ENCODE results near the gene OPRD1. TPM values are rescaled to one million over a fixed set of nuclear protein-coding genes. Genes with fewer than 3 reads are reported as not detected.
"Not testable (repeated sequence)": the region's sequence is repeated elsewhere in the genome, so short reads cannot be mapped to it uniquely, and the experiment has no call there.

The OPRD1 gene
- total and polyA plus RNA-seq, 4 donors = 0.28 to 1.4 (median 0.66) TPM

- DNase-seq (ENCODE audit: low read depth in 4 of 6, low spot score in 6 of 6); H3K27me3 ChIP-seq (ENCODE audit: control insufficient read depth, insufficient read depth, low read length); H3K4me1 ChIP-seq (ENCODE audit: control insufficient read depth, insufficient read depth, low read length); H3K27ac ChIP-seq (ENCODE audit: low read depth, low read length); H3K4me3 ChIP-seq (ENCODE audit: low read depth, low read length); H3K9me3 ChIP-seq (ENCODE audit: control insufficient read depth, insufficient read depth, low read length); H3K36me3 ChIP-seq (ENCODE audit: control insufficient read depth, insufficient read depth, low read length): not testable (repeated sequence)
- WGBS (ENCODE audit: insufficient coverage) = 92% methylated on average over 2 of the region's 7 CpGs
These were observed 42.4 kb downstream of the OPRD1 start for GRCh38 chr1:28854406-28854805.

- Histone ChIP-seq H3K4me3 (ENCODE audit: low read depth, low read length) (no peak overlapping the region), H3K9me3 (ENCODE audit: control insufficient read depth, insufficient read depth, low read length) (no peaks in the 10 kb centered on the region), H3K27me3 (ENCODE audit: control insufficient read depth, insufficient read depth, low read length) (peaks cover 2% of the 10 kb centered on the region), H3K27ac (ENCODE audit: low read depth, low read length) (no peak overlapping the region), H3K4me1 (ENCODE audit: control insufficient read depth, insufficient read depth, low read length) (peaks cover 4% of the 10 kb centered on the region), H3K36me3 (ENCODE audit: control insufficient read depth, insufficient read depth, low read length) (no peaks in the 10 kb centered on the region)
- 76% methylated on average over 7 of the region's 8 CpGs for WGBS (ENCODE audit: insufficient coverage)
- DNase-seq (ENCODE audit: low read depth in 4 of 6, low spot score in 6 of 6) = no peak
These were observed 43.1 kb downstream of the OPRD1 start for GRCh38 chr1:28855046-28855445.

- Histone ChIP-seq H3K27ac (ENCODE audit: low read depth, low read length) (no peak overlapping the region), H3K4me3 (ENCODE audit: low read depth, low read length) (no peak overlapping the region), H3K27me3 (ENCODE audit: control insufficient read depth, insufficient read depth, low read length) (peaks cover 2% of the 10 kb centered on the region), H3K36me3 (ENCODE audit: control insufficient read depth, insufficient read depth, low read length) (no peaks in the 10 kb centered on the region), H3K4me1 (ENCODE audit: control insufficient read depth, insufficient read depth, low read length) (peaks cover 4% of the 10 kb centered on the region), H3K9me3 (ENCODE audit: control insufficient read depth, insufficient read depth, low read length) (no peaks in the 10 kb centered on the region)
- WGBS (ENCODE audit: insufficient coverage) = 0% methylated on average over 3 of the region's 12 CpGs
- DNase-seq (ENCODE audit: low read depth in 4 of 6, low spot score in 6 of 6) = peak in 2 of 6 donors; percentile 43 to 53
These were observed 43.5 kb downstream of the OPRD1 start for GRCh38 chr1:28855469-28855951.

GRCh38 chr1:28855969-28856368 lies 44.0 kb downstream of the OPRD1 start:
- WGBS (ENCODE audit: insufficient coverage) = 60% methylated on average over 4 of the region's 7 CpGs
- no peak for DNase-seq (ENCODE audit: low read depth in 4 of 6, low spot score in 6 of 6)

GRCh38 chr1:28860332-28861073 lies 48.5 kb downstream of the OPRD1 start:
- Histone ChIP-seq H3K4me1 (ENCODE audit: control insufficient read depth, insufficient read depth, low read length) (peaks cover 1% of the 10 kb centered on the region), H3K36me3 (ENCODE audit: control insufficient read depth, insufficient read depth, low read length) (no peaks in the 10 kb centered on the region), H3K4me3 (ENCODE audit: low read depth, low read length) (no peak overlapping the region), H3K9me3 (ENCODE audit: control insufficient read depth, insufficient read depth, low read length) (no peaks in the 10 kb centered on the region), H3K27me3 (ENCODE audit: control insufficient read depth, insufficient read depth, low read length) (peaks cover 3% of the 10 kb centered on the region), H3K27ac (ENCODE audit: low read depth, low read length) (no peak overlapping the region)
- peak in 1 of 6 donors; percentile 16 for DNase-seq (ENCODE audit: low read depth in 4 of 6, low spot score in 6 of 6)
- WGBS (ENCODE audit: insufficient coverage) = 55% methylated on average over 2 of the region's 3 CpGs

More at GRCh38 chr1:28855969-28856368, 44.0 kb downstream of the OPRD1 start:
- Histone ChIP-seq H3K36me3 (ENCODE audit: control insufficient read depth, insufficient read depth, low read length) (no peaks in the 10 kb centered on the region), H3K4me1 (ENCODE audit: control insufficient read depth, insufficient read depth, low read length) (peaks cover 4% of the 10 kb centered on the region), H3K4me3 (ENCODE audit: low read depth, low read length) (no peak overlapping the region), H3K9me3 (ENCODE audit: control insufficient read depth, insufficient read depth, low read length) (no peaks in the 10 kb centered on the region), H3K27me3 (ENCODE audit: control insufficient read depth, insufficient read depth, low read length) (peaks cover 2% of the 10 kb centered on the region), H3K27ac (ENCODE audit: low read depth, low read length) (no peak overlapping the region)

GRCh38 chr1:28862571-28863403 lies 50.8 kb downstream of the OPRD1 start:
- Histone ChIP-seq H3K27ac (ENCODE audit: low read depth, low read length) (no peak overlapping the region), H3K36me3 (ENCODE audit: control insufficient read depth, insufficient read depth, low read length) (no peaks in the 10 kb centered on the region), H3K27me3 (ENCODE audit: control insufficient read depth, insufficient read depth, low read length) (peaks cover 2% of the 10 kb centered on the region), H3K4me3 (ENCODE audit: low read depth, low read length) (no peak overlapping the region), H3K9me3 (ENCODE audit: control insufficient read depth, insufficient read depth, low read length) (no peaks in the 10 kb centered on the region), H3K4me1 (ENCODE audit: control insufficient read depth, insufficient read depth, low read length) (no peaks in the 10 kb centered on the region)
- 87% methylated on average over 66 of the region's 66 CpGs for WGBS (ENCODE audit: insufficient coverage)
- DNase-seq (ENCODE audit: low read depth in 4 of 6, low spot score in 6 of 6) = no peak

GRCh38 chr1:28864695-28865094 lies 52.7 kb downstream of the OPRD1 start:
- Histone ChIP-seq H3K9me3 (ENCODE audit: control insufficient read depth, insufficient read depth, low read length) (no peaks in the 10 kb centered on the region), H3K4me1 (ENCODE audit: control insufficient read depth, insufficient read depth, low read length) (no peaks in the 10 kb centered on the region), H3K4me3 (ENCODE audit: low read depth, low read length) (no peak overlapping the region), H3K27me3 (ENCODE audit: control insufficient read depth, insufficient read depth, low read length) (peaks cover 2% of the 10 kb centered on the region), H3K36me3 (ENCODE audit: control insufficient read depth, insufficient read depth, low read length) (no peaks in the 10 kb centered on the region), H3K27ac (ENCODE audit: low read depth, low read length) (no peak overlapping the region)
- DNase-seq (ENCODE audit: low read depth in 4 of 6, low spot score in 6 of 6) = no peak
- WGBS (ENCODE audit: insufficient coverage) = no CpG with 5 or more reads among the region's 6 CpGs

- Histone ChIP-seq H3K36me3 (ENCODE audit: control insufficient read depth, insufficient read depth, low read length) (no peaks in the 10 kb centered on the region), H3K4me1 (ENCODE audit: control insufficient read depth, insufficient read depth, low read length) (no peaks in the 10 kb centered on the region), H3K9me3 (ENCODE audit: control insufficient read depth, insufficient read depth, low read length) (no peaks in the 10 kb centered on the region), H3K27me3 (ENCODE audit: control insufficient read depth, insufficient read depth, low read length) (peaks cover 2% of the 10 kb centered on the region), H3K4me3 (ENCODE audit: low read depth, low read length) (no peak overlapping the region), H3K27ac (ENCODE audit: low read depth, low read length) (no peak overlapping the region)
- DNase-seq (ENCODE audit: low read depth in 4 of 6, low spot score in 6 of 6) = no peak
- whole genome bisulfite sequencing (ENCODE audit: insufficient coverage) = 91% methylated on average over 7 of the region's 10 CpGs
These were observed 54.2 kb downstream of the OPRD1 start for GRCh38 chr1:28865997-28866650.

GRCh38 chr1:28867850-28868249 lies 55.9 kb downstream of the OPRD1 start:
- DNase-seq (ENCODE audit: low read depth in 4 of 6, low spot score in 6 of 6) = no peak
- WGBS (ENCODE audit: insufficient coverage) = 61% methylated on average over 3 of the region's 3 CpGs
- no peaks in the 10 kb centered on the region for H3K36me3 ChIP-seq (ENCODE audit: control insufficient read depth, insufficient read depth, low read length)
- no peak overlapping the region for H3K27ac ChIP-seq (ENCODE audit: low read depth, low read length)
- H3K4me3 ChIP-seq (ENCODE audit: low read depth, low read length) = no peak overlapping the region
- H3K27me3 ChIP-seq (ENCODE audit: control insufficient read depth, insufficient read depth, low read length) = peaks cover 2% of the 10 kb centered on the region
- no peaks in the 10 kb centered on the region for H3K4me1 ChIP-seq (ENCODE audit: control insufficient read depth, insufficient read depth, low read length)
- H3K9me3 ChIP-seq (ENCODE audit: control insufficient read depth, insufficient read depth, low read length) = no peaks in the 10 kb centered on the region
